B cell (primary cell): ENCODE measurements around the gene TPO.

ENCODE experiments used
- CTCF ChIP-seq: fragments of 200-600 bp; IDR thresholded peaks from one replicate; pipeline ENCODE4 v1.8.0; 2022; ENCODE audit warnings: antibody characterized with exemption, mild to moderate bottlenecking
- EZH2 ChIP-seq: IDR thresholded peaks from 2 replicates; pipeline ENCODE4 v1.6.1; 2012; ENCODE audit warnings: borderline replicate concordance, low read depth, mild to moderate bottlenecking, moderate library complexity, low read length; ENCODE audit not compliant: insufficient read depth, poor library complexity, severe bottlenecking

GRCh38 chr2:1569879-1570450, 156.7 kb downstream of the TPO start:
- no peak for TF ChIP-seq CTCF
- TF ChIP-seq EZH2 = no peak
